Cardiac fibroblast (primary cell): ENCODE data around the gene KCNQ1.
A peak's percentile ranks its signal among the peaks of the same experiment; 100 is the strongest.

Source experiments
- DNase-seq, 2 donors: peaks; one replicate each; pipeline versions ENCODE4 v3.0.0 to v3.0.0-alpha.2; 2010; ENCODE audit warnings: low read depth in 2 of 2
- H3K4me3 ChIP-seq, 2 donors: replicated peaks in 1 of 2; 1 replicate in 1 of 2; 2 replicates in 1 of 2; pipeline ENCODE4 v1.5.1; 2011; ENCODE audit warnings: low read depth in 2 of 2, low read length in 2 of 2, mild to moderate bottlenecking in 2 of 2, moderate library complexity in 1 of 2
- TF ChIP-seq, protein P1 (sequence below): IDR thresholded peaks from one replicate; pipeline ENCODE4 v1.5.1; 2011; ENCODE audit warnings: low read depth, mild to moderate bottlenecking, low read length, inconsistent platforms

Gene KCNQ1

DNA sequence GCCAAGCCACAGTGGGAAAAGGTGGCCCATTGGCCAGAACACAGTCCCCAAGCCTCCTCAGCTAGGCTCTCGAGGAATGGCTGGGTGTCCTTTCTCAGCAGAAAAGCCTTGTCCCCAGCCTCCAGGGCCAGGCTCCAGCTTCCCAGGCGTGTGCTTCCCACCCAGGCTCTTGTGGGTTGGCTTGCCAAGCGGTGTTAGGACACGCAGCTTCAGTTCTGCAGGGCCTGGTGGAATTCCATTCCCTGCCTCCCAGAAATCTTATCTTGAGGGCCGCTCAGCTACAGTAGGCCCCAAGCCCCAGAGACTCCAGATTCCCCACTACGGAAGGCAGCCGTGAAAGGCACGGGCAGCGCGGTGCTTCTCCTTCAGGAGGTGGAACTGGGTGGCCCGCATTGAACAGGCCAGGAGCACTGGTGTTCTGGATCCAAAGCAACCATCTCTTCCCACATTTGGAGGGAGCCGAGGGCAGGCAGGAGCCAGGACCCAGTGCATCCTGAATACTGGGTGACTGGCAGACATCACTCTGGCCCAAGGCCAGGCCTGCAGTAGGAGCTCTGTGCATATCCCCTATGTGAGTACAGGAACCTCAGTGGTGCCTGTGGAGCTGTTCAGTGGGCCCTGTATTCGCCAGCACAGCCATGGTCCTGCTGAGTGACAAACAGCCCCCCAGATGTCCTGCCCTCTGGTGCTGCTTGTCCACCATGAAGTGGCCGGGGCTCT is 271.7 kb downstream of the KCNQ1 start:
- H3K4me3 ChIP-seq, result no peak overlapping the region
- DNase-seq, result peak in 1 of 2 donors; percentile 80
- TF ChIP-seq, protein P1, sequence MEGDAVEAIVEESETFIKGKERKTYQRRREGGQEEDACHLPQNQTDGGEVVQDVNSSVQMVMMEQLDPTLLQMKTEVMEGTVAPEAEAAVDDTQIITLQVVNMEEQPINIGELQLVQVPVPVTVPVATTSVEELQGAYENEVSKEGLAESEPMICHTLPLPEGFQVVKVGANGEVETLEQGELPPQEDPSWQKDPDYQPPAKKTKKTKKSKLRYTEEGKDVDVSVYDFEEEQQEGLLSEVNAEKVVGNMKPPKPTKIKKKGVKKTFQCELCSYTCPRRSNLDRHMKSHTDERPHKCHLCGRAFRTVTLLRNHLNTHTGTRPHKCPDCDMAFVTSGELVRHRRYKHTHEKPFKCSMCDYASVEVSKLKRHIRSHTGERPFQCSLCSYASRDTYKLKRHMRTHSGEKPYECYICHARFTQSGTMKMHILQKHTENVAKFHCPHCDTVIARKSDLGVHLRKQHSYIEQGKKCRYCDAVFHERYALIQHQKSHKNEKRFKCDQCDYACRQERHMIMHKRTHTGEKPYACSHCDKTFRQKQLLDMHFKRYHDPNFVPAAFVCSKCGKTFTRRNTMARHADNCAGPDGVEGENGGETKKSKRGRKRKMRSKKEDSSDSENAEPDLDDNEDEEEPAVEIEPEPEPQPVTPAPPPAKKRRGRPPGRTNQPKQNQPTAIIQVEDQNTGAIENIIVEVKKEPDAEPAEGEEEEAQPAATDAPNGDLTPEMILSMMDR, result no peak

DNA sequence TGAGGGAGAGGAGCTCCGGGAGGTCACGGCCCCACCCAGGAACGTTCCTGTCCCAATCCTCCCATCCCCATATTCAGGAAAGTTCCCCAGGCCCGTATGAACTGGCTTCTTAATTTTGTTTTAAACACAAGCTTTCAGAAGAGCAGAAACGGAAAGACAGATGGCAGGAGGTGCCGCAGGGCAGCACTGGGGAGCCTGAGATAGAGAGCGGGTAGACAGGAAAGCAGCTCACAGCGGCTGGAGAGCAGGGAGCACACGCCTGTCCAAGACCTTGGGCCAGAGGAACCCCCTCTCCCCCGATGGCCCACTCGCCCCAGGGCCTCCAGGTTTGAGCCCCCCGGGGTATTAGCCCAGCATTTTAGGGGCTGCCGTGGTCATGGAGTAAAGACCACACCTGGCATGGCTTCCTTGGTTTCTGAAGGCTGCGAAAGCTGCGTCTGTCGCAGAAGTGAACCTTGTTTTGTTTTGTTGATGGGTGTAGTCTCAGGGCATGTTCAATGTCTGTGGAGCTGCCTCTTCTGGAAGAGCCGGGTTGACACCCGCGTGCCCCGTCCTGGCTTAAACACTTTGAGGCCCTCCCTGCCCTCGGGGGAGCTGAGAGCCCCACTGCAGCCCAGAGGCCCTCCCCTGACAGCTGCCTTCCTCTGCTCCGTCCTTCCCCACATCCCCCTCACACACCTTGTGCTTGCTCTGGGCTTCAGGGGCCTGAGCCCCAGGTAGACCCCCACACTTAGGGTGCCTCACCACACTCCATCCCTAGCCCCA is 272.9 kb downstream of the KCNQ1 start:
- TF ChIP-seq, protein P1, result no peak
- no peak overlapping the region for H3K4me3 ChIP-seq
- DNase-seq, result no peak

DNA sequence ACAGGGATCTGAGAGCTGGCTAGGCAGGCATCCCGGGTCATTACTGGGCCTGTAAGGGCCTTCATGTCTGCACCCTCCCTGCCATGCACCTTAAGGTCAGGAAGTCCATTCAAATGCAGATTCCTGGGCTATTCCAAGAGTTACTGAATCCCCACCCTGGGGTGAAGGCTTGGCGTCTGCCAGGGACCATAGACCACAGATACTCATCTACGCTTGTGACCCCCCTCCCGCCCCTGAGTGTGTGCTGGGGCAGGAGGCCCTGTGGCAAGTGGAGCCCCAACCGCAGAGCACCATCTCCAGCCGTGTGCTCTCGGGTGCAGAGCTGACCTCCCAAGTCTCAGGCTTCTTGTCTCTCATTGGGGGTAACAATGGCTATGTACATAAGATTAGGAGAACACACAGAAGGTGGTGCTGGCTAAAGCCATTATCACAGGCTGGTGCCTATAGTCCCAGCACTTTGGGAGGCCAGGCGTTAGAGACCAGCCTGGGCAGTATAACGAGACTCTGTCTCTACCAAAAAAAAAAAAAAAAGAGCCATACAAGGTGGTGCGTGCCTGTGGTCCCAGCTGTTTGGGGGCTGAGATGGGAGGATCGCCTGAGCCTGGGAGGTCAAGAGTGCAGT is 274.1 kb downstream of the KCNQ1 start:
- no peak overlapping the region for H3K4me3 ChIP-seq
- no peak for DNase-seq
- TF ChIP-seq, protein P1, result no peak

DNA sequence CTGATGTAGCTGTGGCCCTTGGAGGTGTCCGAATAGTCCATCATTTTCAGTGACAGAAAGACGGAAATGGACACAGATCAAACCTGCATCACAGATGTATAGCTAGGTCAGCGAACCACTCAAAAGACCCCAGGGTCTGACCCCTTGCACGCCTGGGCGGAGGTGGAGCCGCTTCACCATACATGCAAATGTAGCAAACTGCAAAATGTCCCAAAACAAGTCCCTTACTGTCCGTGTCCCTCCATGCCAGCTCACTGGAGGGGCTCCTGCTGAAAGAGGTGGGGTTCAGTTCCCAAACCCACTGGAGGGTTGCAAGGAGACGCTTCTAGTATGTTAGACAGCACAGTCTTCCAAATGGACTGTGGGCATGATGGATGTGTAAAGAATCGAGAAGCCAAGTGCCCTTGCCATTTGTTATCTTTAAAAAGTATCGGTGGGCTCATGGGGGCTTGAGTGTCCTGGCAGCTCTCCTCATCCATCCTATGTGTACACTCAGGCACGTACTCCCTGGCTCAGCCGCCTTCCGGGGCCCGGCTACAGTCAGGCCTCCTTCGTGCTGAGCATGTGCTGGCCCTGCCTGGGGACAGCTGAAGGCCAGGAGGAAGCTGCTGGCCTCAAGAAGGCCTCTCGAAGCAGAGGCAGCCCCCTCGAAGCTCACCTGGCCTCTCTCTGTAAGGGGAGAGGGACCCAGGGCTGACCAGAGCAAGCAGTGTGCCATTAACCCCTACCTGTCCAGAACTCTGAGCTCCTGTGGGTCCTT is 275.2 kb downstream of the KCNQ1 start:
- DNase-seq, result no peak
- H3K4me3 ChIP-seq, result no peak overlapping the region
- TF ChIP-seq, protein P1, result no peak

DNA sequence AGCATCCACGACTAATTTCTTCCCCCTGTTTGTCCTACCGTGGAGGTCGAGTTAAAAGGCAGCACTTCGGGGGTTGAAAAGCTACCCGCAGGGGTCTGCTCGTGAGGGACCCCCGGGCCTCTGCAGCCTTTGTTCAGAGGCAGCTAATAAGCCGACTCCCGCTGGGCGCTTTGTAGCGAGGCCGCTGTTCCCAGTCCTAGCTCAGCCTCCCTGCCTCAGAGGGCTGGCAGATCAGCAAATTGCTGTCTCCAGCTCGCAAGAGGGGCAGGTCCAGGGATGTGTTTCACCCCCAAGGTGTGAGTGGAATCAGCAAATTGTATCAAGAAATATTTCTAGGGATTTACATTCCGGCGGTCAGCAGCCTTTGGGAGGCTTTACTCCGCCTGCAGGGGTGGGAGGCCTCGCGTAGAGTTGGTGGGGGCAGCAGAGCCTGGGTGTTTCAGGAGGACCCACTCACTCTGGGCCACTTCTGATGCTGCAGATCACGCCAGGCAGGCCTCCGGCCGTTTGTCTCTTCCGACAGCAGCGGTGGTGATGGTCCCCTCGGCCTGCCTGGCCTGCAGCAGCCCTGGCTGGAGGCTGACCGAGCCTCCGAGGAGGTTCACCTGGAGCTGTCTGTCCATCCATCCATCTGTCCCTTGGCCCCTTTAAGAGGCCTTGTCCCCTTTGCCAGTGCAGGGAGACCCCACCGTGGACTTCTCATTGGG is 276.6 kb downstream of the KCNQ1 start:
- no peak overlapping the region for H3K4me3 ChIP-seq
- DNase-seq, result no peak
- TF ChIP-seq, protein P1, result no peak

DNA sequence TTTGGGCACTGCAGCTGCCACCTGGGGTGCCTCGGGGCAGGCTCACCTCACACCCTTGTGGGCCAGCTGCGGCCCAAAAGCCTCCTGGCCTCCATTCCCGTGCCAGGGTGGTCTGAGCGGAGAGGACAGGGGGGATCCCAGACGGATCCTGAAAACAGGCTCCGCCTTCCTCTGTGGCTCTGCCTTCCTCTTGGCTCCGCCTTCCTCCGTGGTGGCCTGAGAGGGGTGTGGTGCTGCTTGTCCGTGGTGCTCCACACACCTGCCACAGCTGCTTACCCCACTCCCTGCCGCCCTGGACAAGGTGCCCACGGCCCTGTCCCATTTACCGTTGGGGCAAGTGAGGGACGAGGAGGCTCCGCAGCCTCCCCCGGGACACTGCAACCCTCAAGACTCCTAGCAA is 278.1 kb downstream of the KCNQ1 start:
- H3K4me3 ChIP-seq, result no peak overlapping the region
- DNase-seq, result no peak
- TF ChIP-seq, protein P1, result no peak
